Epithelial cell of proximal tubule (primary cell): Measurements from ENCODE around the gene GOLGA1. TPM values are rescaled to one million over a fixed set of nuclear protein-coding genes. Genes with fewer than 3 reads are reported as not detected.
"Not testable (repeated sequence)": the region's sequence is repeated elsewhere in the genome, so short reads cannot be mapped to it uniquely, and the experiment has no call there.

Source experiments
- DNase-seq: peaks from one replicate; pipeline ENCODE4 v3.0.0-alpha.2; 2011; ENCODE audit warnings: low read depth
- H3K4me3 ChIP-seq: 2 replicates; pipeline ENCODE4 v1.5.1; 2011; ENCODE audit warnings: low read depth, mild to moderate bottlenecking, low read length
- CTCF ChIP-seq: conservative IDR thresholded peaks from 2 replicates; pipeline ENCODE4 v1.5.1; 2012; ENCODE audit warnings: low read depth, mild to moderate bottlenecking, low read length
- total RNA-seq: library from RNA; depleted of rRNA; stranded (reverse); fragments of >200 nt; gene quantifications from 2 replicates; pipeline ENCODE4 v1.2.3, GENCODE V29; 2015

GOLGA1 gene
- total RNA-seq, 1 donor from 2014 or later = 26.0 TPM

DNA sequence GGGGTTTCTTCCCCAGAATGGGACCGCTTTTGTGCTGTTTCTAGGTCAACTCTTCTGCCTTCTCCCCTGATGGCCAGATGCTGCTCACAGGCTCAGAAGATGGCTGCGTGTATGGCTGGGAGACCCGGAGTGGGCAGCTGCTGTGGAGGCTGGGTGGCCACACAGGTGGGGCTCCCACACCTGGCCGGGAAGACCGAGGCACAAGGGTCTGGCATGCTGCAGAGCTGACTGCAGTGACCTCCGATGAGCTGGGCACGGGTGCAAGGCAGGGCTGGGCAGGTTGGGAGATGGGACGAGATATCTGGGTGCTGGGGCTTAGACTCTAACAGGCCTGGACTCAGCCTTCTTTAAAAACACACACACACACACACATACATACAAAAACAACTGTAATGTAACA lies 86.7 kb downstream of the GOLGA1 start:
- TF ChIP-seq CTCF = no peak
- no peak overlapping the region for H3K4me3 ChIP-seq
- no peak for DNase-seq

- no peak for TF ChIP-seq CTCF
- DNase-seq = no peak
- H3K4me3 ChIP-seq = peak overlapping the region; percentile 62
Observed at GRCh38 chr9:124853605-124854143, 87.2 kb downstream of the GOLGA1 start.

DNA sequence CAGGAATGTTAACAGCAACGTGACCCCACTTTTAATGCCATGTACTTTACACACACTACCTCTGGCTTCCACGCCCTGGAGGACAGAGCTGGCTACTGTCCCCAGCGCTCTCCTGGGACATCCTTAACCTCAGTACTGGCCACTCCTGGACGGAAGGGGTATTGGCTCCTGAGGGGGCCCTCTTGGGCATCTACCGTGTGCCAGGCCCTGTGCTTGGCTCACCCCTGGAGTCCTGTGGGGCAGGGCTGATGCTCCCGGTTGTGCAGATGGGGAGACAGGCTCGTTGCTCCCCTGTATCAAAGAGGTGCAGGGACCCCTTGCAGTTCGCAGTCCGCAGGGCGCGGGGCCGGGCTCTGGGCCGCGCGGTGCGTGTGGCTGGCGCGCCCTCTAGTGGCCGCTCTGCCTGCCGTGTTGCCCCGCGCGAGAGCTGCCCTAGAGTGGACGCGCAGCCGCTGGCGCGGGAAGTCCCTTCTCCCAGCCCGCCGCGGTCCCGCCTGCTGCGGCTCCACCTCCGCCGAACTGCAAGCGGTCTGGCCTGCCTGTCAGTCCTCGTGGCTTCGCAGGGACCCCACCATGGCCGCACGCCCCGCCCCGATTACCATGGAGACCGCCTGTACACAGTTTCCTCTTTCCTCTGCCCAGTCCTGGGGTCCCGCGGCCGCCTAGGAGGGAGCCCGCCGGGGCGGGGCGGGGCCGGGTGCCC lies 87.9 kb downstream of the GOLGA1 start, which contains the start of gene WDR38:
WDR38 (plus strand) TSS at position 632 of the 703 bp plus-strand sequence. CDS start 72 bp downstream, outside the sequence.
- H3K4me3 ChIP-seq = peak within 1 kb of the TSS; percentile 62
- peak; percentile 82 for TF ChIP-seq CTCF
- DNase-seq = no peak

DNA sequence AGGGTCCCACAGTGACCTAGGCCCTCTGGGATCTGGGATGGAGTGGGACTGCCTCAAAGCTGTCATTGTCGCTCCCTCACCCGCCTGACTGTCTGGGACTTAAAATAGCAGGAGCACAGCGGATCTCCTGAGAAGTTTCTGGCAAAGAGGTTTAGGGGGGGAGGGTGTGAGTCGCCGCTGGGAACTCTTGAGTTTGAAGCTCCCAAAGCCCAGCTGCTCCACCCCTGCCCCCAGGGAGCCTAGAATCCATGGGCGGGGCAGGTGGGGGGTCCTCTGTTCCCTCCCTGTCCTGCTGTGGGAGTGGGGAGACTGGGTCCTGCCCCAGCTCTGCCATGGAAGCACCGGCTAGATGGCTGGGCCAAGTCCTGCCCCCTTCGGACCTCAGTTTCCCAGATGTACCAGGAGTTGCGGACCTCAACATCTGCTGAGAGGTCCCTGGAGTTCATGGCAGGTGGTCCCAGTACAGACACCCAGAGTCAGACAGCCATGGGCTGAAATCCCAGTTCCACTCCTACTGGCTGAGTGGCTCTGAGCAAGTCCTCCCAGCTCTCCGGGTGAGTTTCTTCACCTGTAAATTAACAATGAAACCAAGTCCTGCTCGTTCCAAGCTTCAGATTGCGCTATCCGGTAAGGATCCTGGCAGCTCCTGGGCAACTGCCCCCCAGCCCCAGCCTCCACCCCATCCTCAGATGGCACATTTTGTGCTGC lies 88.6 kb downstream of the GOLGA1 start:
- TF ChIP-seq CTCF = no peak
- no peak for DNase-seq
- peak overlapping the region; percentile 62 for H3K4me3 ChIP-seq

DNA sequence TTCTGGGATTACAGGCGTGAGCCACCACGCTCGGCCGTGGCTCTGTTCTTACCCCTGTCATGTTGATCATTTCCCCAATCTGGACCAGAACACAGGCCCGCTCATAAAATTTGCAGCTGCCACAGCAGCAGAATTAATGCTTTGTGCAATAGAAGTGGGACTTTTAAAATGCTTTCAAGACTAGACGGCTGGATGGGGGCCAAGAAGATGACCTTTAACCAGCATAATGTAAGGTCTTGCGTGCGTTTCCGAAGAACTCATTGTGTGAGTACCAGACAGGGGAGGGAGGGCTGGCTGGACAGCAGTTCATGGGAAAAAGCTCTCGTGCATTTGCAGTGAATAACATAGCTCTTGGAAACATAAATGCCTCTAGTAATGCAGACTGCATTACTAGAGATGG lies 91.1 kb downstream of the GOLGA1 start:
- DNase-seq = no peak
- H3K4me3 ChIP-seq = no peak overlapping the region

GRCh38 chr9:124846969-124847368 lies 93.9 kb downstream of the GOLGA1 start:
- no peak for DNase-seq
- no peak overlapping the region for H3K4me3 ChIP-seq
- TF ChIP-seq CTCF = no peak

More for the DNA sequence above, 91.1 kb downstream of the GOLGA1 start:
- no peak for TF ChIP-seq CTCF

- not testable (repeated sequence) for H3K4me3 ChIP-seq, DNase-seq
Observed at GRCh38 chr9:124846467-124846866, 94.4 kb downstream of the GOLGA1 start.
